ENCODE measurements around the gene TBXAS1.

- TF ChIP-seq CTCF (conservative IDR thresholded peaks at IDR 0.05; ENCODE audit: low read depth in 2 of 2) (no peak), POLR2AphosphoS5 (IDR thresholded peaks at IDR 0.05; ENCODE audit: low read depth) (no peak), EZH2 (IDR thresholded peaks at IDR 0.05; ENCODE audit: low read depth, unreplicated experiment) (no peak)
Measured at GRCh38 chr7:139930286-139930965, 101.4 kb downstream of the TBXAS1 start.
